ENCODE measurements around the gene NAGS. TPM values are rescaled to one million over a fixed set of nuclear protein-coding genes. Genes with fewer than 3 reads are reported as not detected.
A peak's percentile ranks its signal among the peaks of the same experiment; 100 is the strongest.

The NAGS gene
- polyA plus RNA-seq, 2 donors = 0.67 to 1.9 TPM

- H3K27ac ChIP-seq (ENCODE audit: low read depth in 2 of 2, low read length in 1 of 2) = peak overlapping the region in 1 of 2 donors; percentile 75
- H3K4me1 ChIP-seq (ENCODE audit: control insufficient read depth in 2 of 2, insufficient read depth in 2 of 2, low read length in 1 of 2) = peaks cover 18 to 32% of the 10 kb centered on the region in 2 donors
- H3K27me3 ChIP-seq (ENCODE audit: control insufficient read depth in 1 of 2, insufficient read depth in 2 of 2, low read length in 2 of 2) = peaks cover 0 to 5% of the 10 kb centered on the region in 2 donors
- H3K9me3 ChIP-seq (ENCODE audit: control insufficient read depth in 2 of 2, insufficient read depth in 1 of 2, low read depth in 1 of 2, low read length in 1 of 2) = no peaks in the 10 kb centered on the region
- H3K36me3 ChIP-seq (ENCODE audit: control insufficient read depth in 2 of 2, insufficient read depth in 2 of 2, low read length in 1 of 2) = no peaks in the 10 kb centered on the region
- peak overlapping the region; percentile 44 to 56 for H3K4me3 ChIP-seq (ENCODE audit: low read depth in 1 of 2, low read length in 2 of 2)
- 3 to 4% methylated on average over 50 to 59 of the region's 59 CpGs for WGBS, 2 donors
Observed at GRCh38 chr17:44005527-44006271, 1.3 kb downstream of the NAGS start.

- Histone ChIP-seq H3K4me3 (ENCODE audit: low read depth in 1 of 2, low read length in 2 of 2) (peak overlapping the region; percentile 44 to 56), H3K36me3 (ENCODE audit: control insufficient read depth in 2 of 2, insufficient read depth in 2 of 2, low read length in 1 of 2) (peaks cover 0 to 2% of the 10 kb centered on the region in 2 donors)
Observed at GRCh38 chr17:44006272-44006597, 1.8 kb downstream of the NAGS start.

GRCh38 chr17:44006598-44007345 lies 2.4 kb downstream of the NAGS start:
- Histone ChIP-seq H3K36me3 (ENCODE audit: control insufficient read depth in 2 of 2, insufficient read depth in 2 of 2, low read length in 1 of 2) (peaks cover 0 to 5% of the 10 kb centered on the region in 2 donors), H3K9me3 (ENCODE audit: control insufficient read depth in 2 of 2, insufficient read depth in 1 of 2, low read depth in 1 of 2, low read length in 1 of 2) (no peaks in the 10 kb centered on the region)

More at GRCh38 chr17:44006272-44006597, 1.8 kb downstream of the NAGS start:
- Histone ChIP-seq H3K27ac (ENCODE audit: low read depth in 2 of 2, low read length in 1 of 2) (peak overlapping the region; percentile 66 to 75), H3K9me3 (ENCODE audit: control insufficient read depth in 2 of 2, insufficient read depth in 1 of 2, low read depth in 1 of 2, low read length in 1 of 2) (no peaks in the 10 kb centered on the region), H3K27me3 (ENCODE audit: control insufficient read depth in 1 of 2, insufficient read depth in 2 of 2, low read length in 2 of 2) (peaks cover 0 to 5% of the 10 kb centered on the region in 2 donors), H3K4me1 (ENCODE audit: control insufficient read depth in 2 of 2, insufficient read depth in 2 of 2, low read length in 1 of 2) (peaks cover 18 to 32% of the 10 kb centered on the region in 2 donors)
- 2% methylated on average over 19 to 21 of the region's 21 CpGs for WGBS, 2 donors

GRCh38 chr17:44007346-44008204 lies 3.2 kb downstream of the NAGS start:
- WGBS, 2 donors = 5 to 12% methylated on average over 35 to 37 of the region's 37 CpGs
- no peaks in the 10 kb centered on the region for H3K9me3 ChIP-seq (ENCODE audit: control insufficient read depth in 2 of 2, insufficient read depth in 1 of 2, low read depth in 1 of 2, low read length in 1 of 2)
- peaks cover 0 to 6% of the 10 kb centered on the region in 2 donors for H3K36me3 ChIP-seq (ENCODE audit: control insufficient read depth in 2 of 2, insufficient read depth in 2 of 2, low read length in 1 of 2)
- peak overlapping the region; percentile 47 to 81 for H3K27ac ChIP-seq (ENCODE audit: low read depth in 2 of 2, low read length in 1 of 2)
- H3K27me3 ChIP-seq (ENCODE audit: control insufficient read depth in 1 of 2, insufficient read depth in 2 of 2, low read length in 2 of 2) = peaks cover 0 to 5% of the 10 kb centered on the region in 2 donors
- peak overlapping the region; percentile 48 to 63 for H3K4me3 ChIP-seq (ENCODE audit: low read depth in 1 of 2, low read length in 2 of 2)
- peaks cover 18 to 32% of the 10 kb centered on the region in 2 donors for H3K4me1 ChIP-seq (ENCODE audit: control insufficient read depth in 2 of 2, insufficient read depth in 2 of 2, low read length in 1 of 2)

More at GRCh38 chr17:44006598-44007345, 2.4 kb downstream of the NAGS start:
- H3K4me1 ChIP-seq (ENCODE audit: control insufficient read depth in 2 of 2, insufficient read depth in 2 of 2, low read length in 1 of 2) = peaks cover 18 to 32% of the 10 kb centered on the region in 2 donors
- H3K27me3 ChIP-seq (ENCODE audit: control insufficient read depth in 1 of 2, insufficient read depth in 2 of 2, low read length in 2 of 2) = peaks cover 0 to 5% of the 10 kb centered on the region in 2 donors
- peak overlapping the region; percentile 48 to 63 for H3K4me3 ChIP-seq (ENCODE audit: low read depth in 1 of 2, low read length in 2 of 2)
- peak overlapping the region; percentile 66 to 81 for H3K27ac ChIP-seq (ENCODE audit: low read depth in 2 of 2, low read length in 1 of 2)
- WGBS, 2 donors = 1% methylated on average over 39 to 40 of the region's 40 CpGs

GRCh38 chr17:44008205-44008909 lies 3.9 kb downstream of the NAGS start:
- peaks cover 0 to 6% of the 10 kb centered on the region in 2 donors for H3K36me3 ChIP-seq (ENCODE audit: control insufficient read depth in 2 of 2, insufficient read depth in 2 of 2, low read length in 1 of 2)
- H3K4me3 ChIP-seq (ENCODE audit: low read depth in 1 of 2, low read length in 2 of 2) = no peak overlapping the region
- H3K9me3 ChIP-seq (ENCODE audit: control insufficient read depth in 2 of 2, insufficient read depth in 1 of 2, low read depth in 1 of 2, low read length in 1 of 2) = no peaks in the 10 kb centered on the region
- H3K4me1 ChIP-seq (ENCODE audit: control insufficient read depth in 2 of 2, insufficient read depth in 2 of 2, low read length in 1 of 2) = peaks cover 21 to 32% of the 10 kb centered on the region in 2 donors
- H3K27ac ChIP-seq (ENCODE audit: low read depth in 2 of 2, low read length in 1 of 2) = no peak overlapping the region
- peaks cover 0 to 5% of the 10 kb centered on the region in 2 donors for H3K27me3 ChIP-seq (ENCODE audit: control insufficient read depth in 1 of 2, insufficient read depth in 2 of 2, low read length in 2 of 2)
- 67 to 70% methylated on average over 6 of the region's 6 CpGs for WGBS, 2 donors

- 59% methylated on average over 4 of the region's 4 CpGs for WGBS, 2 donors
- peaks cover 10 to 20% of the 10 kb centered on the region in 2 donors for H3K4me1 ChIP-seq (ENCODE audit: control insufficient read depth in 2 of 2, insufficient read depth in 2 of 2, low read length in 1 of 2)
Observed at GRCh38 chr17:44010966-44011647, 6.7 kb downstream of the NAGS start.

GRCh38 chr17:44011876-44012275 lies 7.5 kb downstream of the NAGS start:
- WGBS, 2 donors = 86 to 88% methylated on average over 9 of the region's 9 CpGs
- no peaks in the 10 kb centered on the region for H3K9me3 ChIP-seq (ENCODE audit: control insufficient read depth in 2 of 2, insufficient read depth in 1 of 2, low read depth in 1 of 2, low read length in 1 of 2)
- no peak overlapping the region for H3K27ac ChIP-seq (ENCODE audit: low read depth in 2 of 2, low read length in 1 of 2)
- H3K4me1 ChIP-seq (ENCODE audit: control insufficient read depth in 2 of 2, insufficient read depth in 2 of 2, low read length in 1 of 2) = peaks cover 10 to 16% of the 10 kb centered on the region in 2 donors
- H3K27me3 ChIP-seq (ENCODE audit: control insufficient read depth in 1 of 2, insufficient read depth in 2 of 2, low read length in 2 of 2) = no peaks in the 10 kb centered on the region
- peaks cover 0 to 6% of the 10 kb centered on the region in 2 donors for H3K36me3 ChIP-seq (ENCODE audit: control insufficient read depth in 2 of 2, insufficient read depth in 2 of 2, low read length in 1 of 2)
- H3K4me3 ChIP-seq (ENCODE audit: low read depth in 1 of 2, low read length in 2 of 2) = no peak overlapping the region

More at GRCh38 chr17:44010966-44011647, 6.7 kb downstream of the NAGS start:
- H3K4me3 ChIP-seq (ENCODE audit: low read depth in 1 of 2, low read length in 2 of 2) = no peak overlapping the region
- H3K27ac ChIP-seq (ENCODE audit: low read depth in 2 of 2, low read length in 1 of 2) = no peak overlapping the region
- H3K36me3 ChIP-seq (ENCODE audit: control insufficient read depth in 2 of 2, insufficient read depth in 2 of 2, low read length in 1 of 2) = peaks cover 0 to 6% of the 10 kb centered on the region in 2 donors
- no peaks in the 10 kb centered on the region for H3K9me3 ChIP-seq (ENCODE audit: control insufficient read depth in 2 of 2, insufficient read depth in 1 of 2, low read depth in 1 of 2, low read length in 1 of 2)
- no peaks in the 10 kb centered on the region for H3K27me3 ChIP-seq (ENCODE audit: control insufficient read depth in 1 of 2, insufficient read depth in 2 of 2, low read length in 2 of 2)

- WGBS, 2 donors = 75 to 86% methylated on average over 3 of the region's 3 CpGs
Observed at GRCh38 chr17:44012391-44012790, 8.0 kb downstream of the NAGS start.

More at GRCh38 chr17:44012391-44012790, 8.0 kb downstream of the NAGS start:
- Histone ChIP-seq H3K27me3 (ENCODE audit: control insufficient read depth in 1 of 2, insufficient read depth in 2 of 2, low read length in 2 of 2) (no peaks in the 10 kb centered on the region), H3K9me3 (ENCODE audit: control insufficient read depth in 2 of 2, insufficient read depth in 1 of 2, low read depth in 1 of 2, low read length in 1 of 2) (no peaks in the 10 kb centered on the region), H3K27ac (ENCODE audit: low read depth in 2 of 2, low read length in 1 of 2) (no peak overlapping the region), H3K4me1 (ENCODE audit: control insufficient read depth in 2 of 2, insufficient read depth in 2 of 2, low read length in 1 of 2) (peaks cover 8 to 12% of the 10 kb centered on the region in 2 donors), H3K4me3 (ENCODE audit: low read depth in 1 of 2, low read length in 2 of 2) (no peak overlapping the region), H3K36me3 (ENCODE audit: control insufficient read depth in 2 of 2, insufficient read depth in 2 of 2, low read length in 1 of 2) (peaks cover 0 to 6% of the 10 kb centered on the region in 2 donors)
